Measurements from ENCODE around the gene GIPC2. TPM values are rescaled to one million over a fixed set of nuclear protein-coding genes. Genes with fewer than 3 reads are reported as not detected.

GIPC2 gene
- polyA plus RNA-seq, 2 of the 4 experiments (the other 2 are of a cell fraction): 0.06 TPM; not detected in 1

DNA sequence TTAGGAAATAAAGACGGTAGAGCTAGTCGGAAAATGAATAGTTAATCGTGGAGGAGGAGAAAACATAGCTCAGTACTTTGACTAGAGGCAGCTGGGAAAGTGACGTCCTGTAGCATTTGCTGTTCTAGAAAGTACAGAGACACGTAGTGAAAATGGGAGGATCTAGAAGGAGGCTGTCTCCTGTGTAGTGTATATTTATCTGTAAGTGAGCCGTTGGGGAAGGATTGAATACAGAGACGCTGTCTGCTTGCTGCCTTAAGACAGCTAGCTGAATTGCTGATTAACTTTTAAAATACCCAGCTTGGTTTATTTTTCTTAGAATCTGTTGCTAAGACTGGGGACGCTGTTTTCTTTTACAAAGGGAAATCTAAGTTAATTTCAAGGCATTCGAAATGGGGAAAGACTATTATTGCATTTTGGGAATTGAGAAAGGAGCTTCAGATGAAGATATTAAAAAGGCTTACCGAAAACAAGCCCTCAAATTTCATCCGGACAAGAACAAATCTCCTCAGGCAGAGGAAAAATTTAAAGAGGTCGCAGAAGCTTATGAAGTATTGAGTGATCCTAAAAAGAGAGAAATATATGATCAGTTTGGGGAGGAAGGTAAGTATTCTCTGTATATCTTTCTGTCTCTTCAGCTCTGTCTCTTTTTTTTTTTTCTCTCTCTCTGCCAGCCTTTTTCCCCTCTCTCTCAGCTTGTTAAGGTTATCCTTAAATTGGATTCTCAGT, 40.9 kb upstream of the GIPC2 start, which contains the start of gene DNAJB4 (continued):
- TF ChIP-seq, protein P1, sequence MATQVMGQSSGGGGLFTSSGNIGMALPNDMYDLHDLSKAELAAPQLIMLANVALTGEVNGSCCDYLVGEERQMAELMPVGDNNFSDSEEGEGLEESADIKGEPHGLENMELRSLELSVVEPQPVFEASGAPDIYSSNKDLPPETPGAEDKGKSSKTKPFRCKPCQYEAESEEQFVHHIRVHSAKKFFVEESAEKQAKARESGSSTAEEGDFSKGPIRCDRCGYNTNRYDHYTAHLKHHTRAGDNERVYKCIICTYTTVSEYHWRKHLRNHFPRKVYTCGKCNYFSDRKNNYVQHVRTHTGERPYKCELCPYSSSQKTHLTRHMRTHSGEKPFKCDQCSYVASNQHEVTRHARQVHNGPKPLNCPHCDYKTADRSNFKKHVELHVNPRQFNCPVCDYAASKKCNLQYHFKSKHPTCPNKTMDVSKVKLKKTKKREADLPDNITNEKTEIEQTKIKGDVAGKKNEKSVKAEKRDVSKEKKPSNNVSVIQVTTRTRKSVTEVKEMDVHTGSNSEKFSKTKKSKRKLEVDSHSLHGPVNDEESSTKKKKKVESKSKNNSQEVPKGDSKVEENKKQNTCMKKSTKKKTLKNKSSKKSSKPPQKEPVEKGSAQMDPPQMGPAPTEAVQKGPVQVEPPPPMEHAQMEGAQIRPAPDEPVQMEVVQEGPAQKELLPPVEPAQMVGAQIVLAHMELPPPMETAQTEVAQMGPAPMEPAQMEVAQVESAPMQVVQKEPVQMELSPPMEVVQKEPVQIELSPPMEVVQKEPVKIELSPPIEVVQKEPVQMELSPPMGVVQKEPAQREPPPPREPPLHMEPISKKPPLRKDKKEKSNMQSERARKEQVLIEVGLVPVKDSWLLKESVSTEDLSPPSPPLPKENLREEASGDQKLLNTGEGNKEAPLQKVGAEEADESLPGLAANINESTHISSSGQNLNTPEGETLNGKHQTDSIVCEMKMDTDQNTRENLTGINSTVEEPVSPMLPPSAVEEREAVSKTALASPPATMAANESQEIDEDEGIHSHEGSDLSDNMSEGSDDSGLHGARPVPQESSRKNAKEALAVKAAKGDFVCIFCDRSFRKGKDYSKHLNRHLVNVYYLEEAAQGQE (IDR thresholded peaks at IDR 0.05): no peak; the same call in 1 of the 2 replicates
- no peak for TF ChIP-seq EP300 (IDR thresholded peaks at IDR 0.05)
- TF ChIP-seq CHD4 (IDR thresholded peaks at IDR 0.05; ENCODE audit: borderline replicate concordance): no peak
- TF ChIP-seq, protein P2, sequence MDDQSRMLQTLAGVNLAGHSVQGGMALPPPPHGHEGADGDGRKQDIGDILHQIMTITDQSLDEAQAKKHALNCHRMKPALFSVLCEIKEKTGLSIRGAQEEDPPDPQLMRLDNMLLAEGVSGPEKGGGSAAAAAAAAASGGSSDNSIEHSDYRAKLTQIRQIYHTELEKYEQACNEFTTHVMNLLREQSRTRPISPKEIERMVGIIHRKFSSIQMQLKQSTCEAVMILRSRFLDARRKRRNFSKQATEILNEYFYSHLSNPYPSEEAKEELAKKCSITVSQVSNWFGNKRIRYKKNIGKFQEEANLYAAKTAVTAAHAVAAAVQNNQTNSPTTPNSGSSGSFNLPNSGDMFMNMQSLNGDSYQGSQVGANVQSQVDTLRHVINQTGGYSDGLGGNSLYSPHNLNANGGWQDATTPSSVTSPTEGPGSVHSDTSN (IDR thresholded peaks at IDR 0.05): no peak
- TF ChIP-seq RNF2 (IDR thresholded peaks at IDR 0.05; ENCODE audit: borderline replicate concordance, low read depth): no peak
- TF ChIP-seq RFX5 (IDR thresholded peaks at IDR 0.05): no peak
- TF ChIP-seq, protein P3, sequence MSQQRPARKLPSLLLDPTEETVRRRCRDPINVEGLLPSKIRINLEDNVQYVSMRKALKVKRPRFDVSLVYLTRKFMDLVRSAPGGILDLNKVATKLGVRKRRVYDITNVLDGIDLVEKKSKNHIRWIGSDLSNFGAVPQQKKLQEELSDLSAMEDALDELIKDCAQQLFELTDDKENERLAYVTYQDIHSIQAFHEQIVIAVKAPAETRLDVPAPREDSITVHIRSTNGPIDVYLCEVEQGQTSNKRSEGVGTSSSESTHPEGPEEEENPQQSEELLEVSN (IDR thresholded peaks at IDR 0.05; ENCODE audit: borderline replicate concordance, low read depth): no peak
- TF ChIP-seq MYC (IDR thresholded peaks at IDR 0.05; ENCODE audit: borderline replicate concordance, low read length): no peak
- TF ChIP-seq POLR2A (IDR thresholded peaks at IDR 0.05; ENCODE audit: low read length): peak; percentile 25; the same call in 1 of the 2 replicates
- TF ChIP-seq, protein P4, sequence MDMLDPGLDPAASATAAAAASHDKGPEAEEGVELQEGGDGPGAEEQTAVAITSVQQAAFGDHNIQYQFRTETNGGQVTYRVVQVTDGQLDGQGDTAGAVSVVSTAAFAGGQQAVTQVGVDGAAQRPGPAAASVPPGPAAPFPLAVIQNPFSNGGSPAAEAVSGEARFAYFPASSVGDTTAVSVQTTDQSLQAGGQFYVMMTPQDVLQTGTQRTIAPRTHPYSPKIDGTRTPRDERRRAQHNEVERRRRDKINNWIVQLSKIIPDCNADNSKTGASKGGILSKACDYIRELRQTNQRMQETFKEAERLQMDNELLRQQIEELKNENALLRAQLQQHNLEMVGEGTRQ (IDR thresholded peaks at IDR 0.05): no peak
- no peak for TF ChIP-seq KDM5A (IDR thresholded peaks at IDR 0.05)
- TF ChIP-seq TP53 (CRISPR knock-in tag; IDR thresholded peaks at IDR 0.05): no peak
- TF ChIP-seq RCOR1 (IDR thresholded peaks at IDR 0.05; ENCODE audit: low read depth, low read length): no peak
- TF ChIP-seq NPAS2 (CRISPR knock-in tag; IDR thresholded peaks at IDR 0.05; ENCODE audit: borderline replicate concordance): no peak
- no peak for TF ChIP-seq NFE2L2 (conservative IDR thresholded peaks at IDR 0.05; ENCODE audit: low read length)
- TF ChIP-seq CBX2 (IDR thresholded peaks at IDR 0.05; ENCODE audit: borderline replicate concordance, low read depth): no peak
- no peak for TF ChIP-seq CBX8 (IDR thresholded peaks at IDR 0.05)
- no peak for TF ChIP-seq HDAC2 (IDR thresholded peaks at IDR 0.05)
- TF ChIP-seq, protein P5, sequence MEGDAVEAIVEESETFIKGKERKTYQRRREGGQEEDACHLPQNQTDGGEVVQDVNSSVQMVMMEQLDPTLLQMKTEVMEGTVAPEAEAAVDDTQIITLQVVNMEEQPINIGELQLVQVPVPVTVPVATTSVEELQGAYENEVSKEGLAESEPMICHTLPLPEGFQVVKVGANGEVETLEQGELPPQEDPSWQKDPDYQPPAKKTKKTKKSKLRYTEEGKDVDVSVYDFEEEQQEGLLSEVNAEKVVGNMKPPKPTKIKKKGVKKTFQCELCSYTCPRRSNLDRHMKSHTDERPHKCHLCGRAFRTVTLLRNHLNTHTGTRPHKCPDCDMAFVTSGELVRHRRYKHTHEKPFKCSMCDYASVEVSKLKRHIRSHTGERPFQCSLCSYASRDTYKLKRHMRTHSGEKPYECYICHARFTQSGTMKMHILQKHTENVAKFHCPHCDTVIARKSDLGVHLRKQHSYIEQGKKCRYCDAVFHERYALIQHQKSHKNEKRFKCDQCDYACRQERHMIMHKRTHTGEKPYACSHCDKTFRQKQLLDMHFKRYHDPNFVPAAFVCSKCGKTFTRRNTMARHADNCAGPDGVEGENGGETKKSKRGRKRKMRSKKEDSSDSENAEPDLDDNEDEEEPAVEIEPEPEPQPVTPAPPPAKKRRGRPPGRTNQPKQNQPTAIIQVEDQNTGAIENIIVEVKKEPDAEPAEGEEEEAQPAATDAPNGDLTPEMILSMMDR (IDR thresholded peaks at IDR 0.05): no peak
- TF ChIP-seq ESRRA (IDR thresholded peaks at IDR 0.05; ENCODE audit: borderline replicate concordance, low read length): no peak
- TF ChIP-seq JUN (IDR thresholded peaks at IDR 0.05): peak in 1 of 2 experiments; percentile 40; a peak in 1 of 5 replicates
- TF ChIP-seq, protein P6, sequence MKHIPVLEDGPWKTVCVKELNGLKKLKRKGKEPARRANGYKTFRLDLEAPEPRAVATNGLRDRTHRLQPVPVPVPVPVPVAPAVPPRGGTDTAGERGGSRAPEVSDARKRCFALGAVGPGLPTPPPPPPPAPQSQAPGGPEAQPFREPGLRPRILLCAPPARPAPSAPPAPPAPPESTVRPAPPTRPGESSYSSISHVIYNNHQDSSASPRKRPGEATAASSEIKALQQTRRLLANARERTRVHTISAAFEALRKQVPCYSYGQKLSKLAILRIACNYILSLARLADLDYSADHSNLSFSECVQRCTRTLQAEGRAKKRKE (CRISPR knock-in tag; IDR thresholded peaks at IDR 0.05; ENCODE audit: low read depth): no peak
- no peak for TF ChIP-seq NR3C1 (IDR thresholded peaks at IDR 0.05)
- no peak for TF ChIP-seq BHLHE40 (IDR thresholded peaks at IDR 0.05; ENCODE audit: low read depth, low read length)
- TF ChIP-seq TFCP2L1 (CRISPR knock-in tag; IDR thresholded peaks at IDR 0.05): no peak
- no peak for TF ChIP-seq MAZ (IDR thresholded peaks at IDR 0.05; ENCODE audit: borderline replicate concordance, low read depth, low read length)
- TF ChIP-seq ZNF302 (CRISPR knock-in tag; IDR thresholded peaks at IDR 0.05): no peak
- no peak for TF ChIP-seq ZSCAN20 (CRISPR knock-in tag; IDR thresholded peaks at IDR 0.05)
- no peak for TF ChIP-seq JUNB (IDR thresholded peaks at IDR 0.05)
- TF ChIP-seq, protein P7, sequence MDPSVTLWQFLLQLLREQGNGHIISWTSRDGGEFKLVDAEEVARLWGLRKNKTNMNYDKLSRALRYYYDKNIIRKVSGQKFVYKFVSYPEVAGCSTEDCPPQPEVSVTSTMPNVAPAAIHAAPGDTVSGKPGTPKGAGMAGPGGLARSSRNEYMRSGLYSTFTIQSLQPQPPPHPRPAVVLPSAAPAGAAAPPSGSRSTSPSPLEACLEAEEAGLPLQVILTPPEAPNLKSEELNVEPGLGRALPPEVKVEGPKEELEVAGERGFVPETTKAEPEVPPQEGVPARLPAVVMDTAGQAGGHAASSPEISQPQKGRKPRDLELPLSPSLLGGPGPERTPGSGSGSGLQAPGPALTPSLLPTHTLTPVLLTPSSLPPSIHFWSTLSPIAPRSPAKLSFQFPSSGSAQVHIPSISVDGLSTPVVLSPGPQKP (IDR thresholded peaks at IDR 0.05; ENCODE audit: low read depth, low read length): no peak
- TF ChIP-seq ZC3H11A (IDR thresholded peaks at IDR 0.05): no peak
- TF ChIP-seq HEYL (CRISPR knock-in tag; IDR thresholded peaks at IDR 0.05): no peak
- TF ChIP-seq CHD2 (IDR thresholded peaks at IDR 0.05; ENCODE audit: low read length, partially characterized antibody): no peak
- no peak for TF ChIP-seq FOSL2 (IDR thresholded peaks at IDR 0.05)
- no peak for TF ChIP-seq FOSL2 (CRISPR knock-in tag; IDR thresholded peaks at IDR 0.05)
